HG03439 (cell line): ENCODE results near the gene TMEM243.

Source experiments
- ATAC-seq: cut with Tn5 transposase; IDR thresholded peaks from one replicate; pipeline ENCODE4 v1.9.1; 2021; ENCODE audit warnings: mild to moderate bottlenecking, moderate library complexity; ENCODE audit not compliant: unreplicated experiment

The TMEM243 gene

GRCh38 chr7:87164433-87164832 lies 55.1 kb downstream of the TMEM243 start:
- no peak for ATAC-seq

- no peak for ATAC-seq
These were observed 60.0 kb downstream of the TMEM243 start for GRCh38 chr7:87159538-87159937.

GRCh38 chr7:87156709-87157108 lies 62.8 kb downstream of the TMEM243 start:
- no peak for ATAC-seq

GRCh38 chr7:87155788-87156187 lies 63.7 kb downstream of the TMEM243 start:
- ATAC-seq, result no peak

- no peak for ATAC-seq
These were observed 65.0 kb downstream of the TMEM243 start for GRCh38 chr7:87154569-87154968.

GRCh38 chr7:87154166-87154565 lies 65.4 kb downstream of the TMEM243 start:
- ATAC-seq, result no peak

- ATAC-seq, result peak; percentile 18
These were observed 66.5 kb downstream of the TMEM243 start for GRCh38 chr7:87152897-87153641.

GRCh38 chr7:87152112-87152896 lies 67.2 kb downstream of the TMEM243 start, which contains the start of gene DMTF1:
DMTF1 (plus strand) TSS chr7:87152453; CDS start chr7:87164942, 12,489 bp downstream.
- peak; percentile 82 for ATAC-seq

GRCh38 chr7:87151729-87152111 lies 67.8 kb downstream of the TMEM243 start:
- peak; percentile 5 for ATAC-seq

GRCh38 chr7:87151002-87151728 lies 68.4 kb downstream of the TMEM243 start:
- ATAC-seq, result no peak

- no peak for ATAC-seq
These were observed 71.1 kb downstream of the TMEM243 start for GRCh38 chr7:87148332-87148955.

GRCh38 chr7:87147500-87147899 lies 72.0 kb downstream of the TMEM243 start:
- no peak for ATAC-seq

GRCh38 chr7:87146740-87147386 lies 72.7 kb downstream of the TMEM243 start:
- no peak for ATAC-seq
